Activated CD4-positive, alpha-beta T cell treated with anti-CD3 and anti-CD28 coated beads, Interleukin-2, Interleukin-6, amounts not matched to agents 100 ng/mL and 50 ng/mL, durations not matched to agents 16 hours and 8 hours (primary cell): Measurements from ENCODE around the gene PNMA8B.

Experiments used
- DNase-seq: peaks from one replicate; pipeline ENCODE4 v3.0.0-alpha.2; 2020

The PNMA8B gene

DNA sequence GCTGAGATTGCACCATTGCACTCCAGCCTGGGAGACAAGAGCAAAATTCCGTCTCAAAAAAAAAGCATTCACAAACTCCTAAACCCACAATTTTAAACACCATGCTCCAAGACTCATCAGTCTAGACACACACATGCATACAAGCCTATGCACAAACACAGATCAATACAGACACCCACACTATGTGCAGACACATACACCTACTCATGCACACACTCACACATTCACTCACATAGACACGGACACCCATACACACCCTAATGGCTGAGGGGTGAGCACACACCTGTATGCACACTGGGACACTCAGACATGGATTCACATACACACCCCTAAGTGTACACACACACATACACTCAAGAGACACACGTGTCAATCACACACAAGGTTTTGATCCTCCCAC is 9.3 kb downstream of the PNMA8B start:
- no peak for DNase-seq

GRCh38 chr19:46484656-46485055 is 11.0 kb downstream of the PNMA8B start:
- no peak for DNase-seq

DNA sequence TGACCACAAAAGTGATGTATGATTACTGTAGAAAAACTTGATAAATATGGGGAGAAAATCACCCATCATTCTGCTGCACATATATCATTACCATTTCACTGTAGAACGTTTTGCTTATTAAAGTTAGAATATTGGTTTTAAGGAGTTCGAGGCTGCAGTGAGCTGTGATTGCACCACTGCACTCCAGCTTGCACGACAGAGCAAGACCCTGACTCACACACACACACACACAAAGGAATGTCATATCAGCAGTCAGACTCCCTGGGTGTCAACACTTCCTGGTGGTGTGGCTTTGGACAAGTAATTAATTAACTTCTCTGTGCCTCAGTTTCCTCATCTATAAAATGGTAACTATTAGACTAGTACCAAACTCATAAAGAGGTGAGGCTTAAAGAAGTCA is 13.0 kb downstream of the PNMA8B start:
- no peak for DNase-seq

DNA sequence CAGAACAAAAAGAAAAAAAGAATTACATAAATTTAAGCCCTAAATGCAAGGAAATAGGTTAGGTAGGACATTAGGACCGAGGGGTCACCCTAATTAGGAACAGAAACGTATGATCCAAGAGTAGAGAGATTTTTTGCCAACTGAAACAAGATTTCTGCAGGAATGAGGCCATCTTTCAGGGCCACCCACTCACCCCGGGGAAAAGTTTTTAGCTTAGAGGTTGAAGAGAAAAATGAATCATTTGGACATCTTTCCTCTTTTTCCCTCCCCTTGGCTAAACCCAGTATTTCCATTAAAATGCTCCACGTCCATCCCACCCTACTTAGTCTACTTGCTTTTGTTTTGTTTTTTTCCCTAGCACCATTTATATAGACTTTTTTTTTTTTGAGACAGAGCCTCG is 13.7 kb downstream of the PNMA8B start:
- no peak for DNase-seq

- no peak for DNase-seq
These were observed 14.3 kb downstream of the PNMA8B start for GRCh38 chr19:46481223-46481848.

GRCh38 chr19:46480415-46480814 is 15.3 kb downstream of the PNMA8B start:
- DNase-seq = no peak

GRCh38 chr19:46478356-46478986 is 17.2 kb downstream of the PNMA8B start:
- DNase-seq = peak; percentile 22

- DNase-seq = no peak
These were observed 19.7 kb downstream of the PNMA8B start for GRCh38 chr19:46475986-46476385.

DNA sequence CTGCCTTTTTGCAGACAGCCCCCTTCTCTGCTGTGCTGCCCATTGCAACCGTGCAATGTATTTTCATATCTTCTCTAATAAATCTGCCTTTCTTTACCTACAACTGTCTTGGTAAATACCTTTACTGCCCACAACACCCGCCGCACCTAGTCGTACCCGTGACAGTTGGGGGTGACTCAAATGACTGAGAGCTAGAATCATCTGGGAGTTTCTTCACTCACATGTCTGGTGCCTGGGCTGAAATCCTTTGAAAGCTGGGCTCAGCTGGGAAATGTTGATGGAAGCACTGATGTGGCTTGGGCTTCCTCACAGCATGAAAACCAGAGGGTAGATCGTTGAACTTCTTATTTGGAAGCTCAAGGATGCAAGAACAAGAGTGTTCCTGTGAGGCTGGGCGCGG is 21.5 kb downstream of the PNMA8B start:
- no peak for DNase-seq

GRCh38 chr19:46472592-46472991 is 23.1 kb downstream of the PNMA8B start:
- DNase-seq = no peak

DNA sequence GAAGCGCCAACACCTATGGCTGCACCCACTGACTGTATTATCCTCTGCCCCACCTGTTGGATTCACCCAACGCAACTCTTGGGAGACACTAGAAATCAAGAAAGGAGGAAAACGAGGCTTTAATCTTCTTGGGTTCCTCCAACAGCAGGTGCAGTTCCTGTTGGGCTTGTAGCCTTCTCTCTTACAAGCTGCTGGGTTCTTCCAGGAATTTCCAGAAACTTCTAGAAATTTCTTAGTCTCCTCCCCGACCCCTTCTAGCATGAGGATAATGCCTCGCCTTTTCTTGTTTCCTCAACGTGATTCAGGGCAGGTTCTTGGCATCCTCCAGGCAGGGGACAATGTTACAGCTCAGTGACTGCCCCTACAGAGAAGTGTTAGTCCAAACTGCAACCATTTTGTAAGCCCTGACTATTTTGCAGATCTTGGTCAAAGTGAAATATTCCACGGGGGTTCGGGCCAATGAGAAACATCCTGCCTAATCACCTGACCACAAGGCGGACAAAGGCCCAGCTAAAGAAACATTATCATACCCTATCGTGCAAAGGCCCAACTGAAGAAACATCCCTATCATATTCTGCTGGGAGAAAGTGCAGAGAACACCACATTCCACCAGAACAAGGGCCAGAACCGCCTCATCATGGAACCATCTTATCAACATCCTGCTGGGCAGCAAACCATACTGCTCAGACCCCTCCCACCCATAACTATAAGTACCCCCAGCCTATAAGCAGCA is 23.7 kb downstream of the PNMA8B start:
- DNase-seq = no peak

- no peak for DNase-seq
These were observed 24.4 kb downstream of the PNMA8B start, which contains the start of gene PNMA8A for GRCh38 chr19:46471116-46471733. TSS of gene PNMA8A (minus strand) at chr19:46471563. CDS start at chr19:46471035, 528 bp downstream.

- no peak for DNase-seq
These were observed 25.3 kb downstream of the PNMA8B start for GRCh38 chr19:46470376-46470775.

DNA sequence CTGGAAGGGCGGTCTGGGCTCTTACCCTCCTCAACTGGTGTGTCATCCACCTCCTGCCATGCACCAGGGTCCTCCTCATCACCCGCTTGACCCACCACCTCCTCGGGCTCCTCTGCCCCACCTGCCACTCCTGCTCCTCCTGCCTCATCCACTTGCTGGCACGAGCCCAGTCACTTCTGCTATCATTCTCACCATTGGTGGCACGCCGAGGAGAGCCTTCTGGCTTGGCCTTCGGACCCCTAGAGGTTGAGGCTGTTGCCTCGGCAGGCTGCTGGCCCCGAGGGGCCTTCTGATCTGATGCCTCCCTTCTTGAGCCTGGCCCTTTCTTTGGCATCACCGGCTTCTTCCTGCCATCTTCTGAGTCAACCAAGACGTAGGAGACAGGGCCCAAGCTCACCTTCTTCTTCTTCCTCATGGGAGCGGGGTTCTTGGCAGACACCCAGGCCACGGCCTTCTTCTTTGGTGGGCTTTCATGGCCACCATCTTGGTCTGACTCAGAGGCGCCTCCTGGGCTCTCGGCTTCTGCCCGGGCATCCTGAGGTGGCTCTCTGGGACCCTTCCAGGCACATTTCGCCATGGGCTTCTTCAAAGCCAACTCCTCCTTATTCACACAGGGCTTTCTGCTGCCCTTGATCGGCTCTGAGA is 26.0 kb downstream of the PNMA8B start:
- no peak for DNase-seq

- peak; percentile 56 for DNase-seq
These were observed 29.0 kb downstream of the PNMA8B start for GRCh38 chr19:46466536-46467196.

GRCh38 chr19:46463516-46463915 is 32.2 kb downstream of the PNMA8B start:
- no peak for DNase-seq

DNA sequence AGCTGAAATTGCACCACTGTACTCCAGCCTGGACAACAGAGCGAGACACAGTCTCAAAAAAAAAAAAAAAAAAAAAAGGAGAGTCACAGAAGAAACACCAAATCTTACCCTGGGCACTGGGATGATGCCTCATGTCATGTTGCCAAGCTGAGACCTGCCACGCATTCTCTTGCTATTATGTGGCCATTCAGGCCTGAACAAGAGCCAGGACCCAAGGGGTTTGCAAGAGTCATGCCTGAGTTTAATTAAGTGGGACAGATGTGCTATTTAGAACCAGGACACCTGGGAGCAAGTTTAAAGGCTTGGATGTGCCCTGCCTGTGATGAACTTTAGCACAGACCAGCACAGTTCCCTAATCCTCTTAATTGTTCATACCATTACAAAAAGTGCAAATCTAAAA is 34.1 kb downstream of the PNMA8B start:
- DNase-seq = no peak

DNA sequence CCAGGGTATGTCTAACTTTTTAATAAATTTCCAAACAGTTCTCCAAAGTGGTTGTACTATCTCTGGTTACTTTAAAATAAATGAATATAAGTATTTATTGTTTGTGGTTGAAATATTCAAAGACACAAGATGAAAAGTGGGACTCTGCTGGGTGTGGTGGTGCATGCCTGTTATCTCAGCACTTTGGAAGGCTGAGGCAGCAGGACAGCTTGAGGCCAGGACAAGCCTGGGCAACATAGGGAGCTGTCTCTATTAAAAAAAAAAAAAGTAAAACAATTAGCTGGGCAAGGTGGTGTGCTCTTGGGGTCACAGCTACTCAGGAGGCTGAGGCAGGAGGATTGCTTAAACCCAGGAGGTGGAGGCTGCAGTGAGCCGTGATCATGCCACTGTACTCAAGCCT is 34.7 kb downstream of the PNMA8B start:
- no peak for DNase-seq

DNA sequence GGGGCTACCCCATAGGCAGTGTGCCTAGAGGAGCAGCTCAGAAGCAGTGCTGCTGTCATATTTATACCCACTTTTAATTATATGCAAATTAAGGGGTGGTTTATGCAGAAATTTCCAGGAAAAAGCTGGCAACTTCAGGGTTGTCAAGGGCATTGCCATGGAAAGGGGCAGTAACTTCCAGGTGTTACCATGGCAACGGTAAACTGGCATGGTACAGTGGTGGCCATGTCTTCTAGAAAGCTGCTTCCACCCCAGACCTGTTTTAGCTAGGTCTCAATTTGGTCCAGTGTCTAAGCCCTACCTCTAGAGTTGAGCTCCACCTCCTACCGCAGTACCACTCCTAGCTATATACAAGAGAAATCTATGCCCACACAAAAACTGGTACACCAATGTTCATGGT is 35.6 kb downstream of the PNMA8B start:
- DNase-seq = no peak

DNA sequence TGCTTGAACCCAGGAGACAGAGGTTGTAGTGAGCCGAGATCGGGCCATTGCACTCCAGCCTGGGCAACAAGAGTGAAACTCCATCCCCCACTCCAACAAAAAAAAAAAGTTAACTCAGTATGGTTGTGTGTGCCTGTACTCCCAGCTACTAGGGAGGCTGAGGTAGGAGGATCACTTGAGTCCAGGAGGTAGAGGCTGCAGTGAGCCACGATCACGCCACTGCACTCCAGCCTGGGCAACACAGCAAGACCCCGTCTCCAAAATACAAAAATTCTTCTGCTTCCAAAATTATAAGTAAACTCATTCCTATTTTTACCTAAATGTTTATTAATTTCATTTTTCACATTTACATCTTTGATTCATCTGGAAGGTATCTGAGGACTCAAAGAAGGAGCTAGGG is 38.7 kb downstream of the PNMA8B start:
- no peak for DNase-seq

GRCh38 chr19:46454244-46454643 is 41.4 kb downstream of the PNMA8B start:
- DNase-seq = no peak

- no peak for DNase-seq
These were observed 42.0 kb downstream of the PNMA8B start for GRCh38 chr19:46453661-46454060.

GRCh38 chr19:46452186-46452585 is 43.5 kb downstream of the PNMA8B start:
- no peak for DNase-seq
